K562 (cell line): ENCODE results near the gene OBP2A. TPM values are rescaled to one million over a fixed set of nuclear protein-coding genes. Genes with fewer than 3 reads are reported as not detected.

ENCODE experiments used
- ATAC-seq: fragments of 200-7000 bp; cut with Tn5 transposase; 3 replicates; pipeline ENCODE4 v1.9.1; 2020; ENCODE audit warnings: moderate library complexity
- BruUV-seq: library from RNA; stranded (reverse); fragments of 400-500 nt; replicated peaks from 2 replicates; lab custom pipeline; 2021; lab: Mats Ljungman, UMichigan
- CTCF ChIA-PET: fragments of 300-600 bp; formaldehyde crosslinking; extraction: SDS; loops from one replicate; lab custom pipeline; 2021; ENCODE audit warnings: low intra/inter-chr PET ratio; lab: Yijun Ruan, JAX
- POLR2A ChIA-PET: fragments of 300-600, 350-650 bp; sonication (Branson Sonifier 250); formaldehyde crosslinking; extraction: SDS; loops from one replicate; lab custom pipeline; 2021; ENCODE audit warnings: antibody characterized with exemption, inconsistent platforms; lab: Yijun Ruan, JAX
- DNase-seq, 4 experiments: peaks; one replicate each; pipeline versions ENCODE4 v3.0.0 to v3.0.0-alpha.2; 2011 to 2018; ENCODE audit warnings: low spot score in 3 of 4, mixed read lengths in 3 of 4; ENCODE audit errors: extremely low read depth in 1 of 4
- FAIRE-seq: peaks from 2 replicates; lab custom pipeline; 2011; peaks lifted over from hg19 to GRCh38; lab: Jason Lieb, UNC
- H2AFZ ChIP-seq: 2 replicates; pipeline ENCODE4 v1.6.0; 2011; ENCODE audit warnings: low read depth, low read length, control low read depth, inconsistent platforms
- H3K27ac ChIP-seq: fragments of 200-600 bp; 3 replicates; pipeline ENCODE4 v1.8.0; 2011; ENCODE audit warnings: low read depth, mild to moderate bottlenecking, control low read depth, inconsistent platforms, low read length, moderate library complexity, mixed read lengths; ENCODE audit errors: extremely low read depth
- H3K27me3 ChIP-seq, 2 experiments: fragments of 300-600 bp in 1 of 2; 2 replicates in 1 of 2; 3 replicates in 1 of 2; pipeline versions ENCODE4 v1.6.0 to v1.8.0; 2011; ENCODE audit warnings: inconsistent platforms in 2 of 2, low read length in 2 of 2, mild to moderate bottlenecking in 1 of 2, mixed read lengths in 1 of 2, moderate library complexity in 1 of 2; ENCODE audit not compliant: control insufficient read depth in 2 of 2, insufficient read depth in 2 of 2
- H3K36me3 ChIP-seq: fragments of 300-600 bp; 3 replicates; pipeline ENCODE4 v1.8.0; 2011; ENCODE audit warnings: mild to moderate bottlenecking, low read length, inconsistent platforms; ENCODE audit not compliant: control insufficient read depth, insufficient read depth
- H3K4me1 ChIP-seq, 2 experiments: fragments of 200-600 bp in 1 of 2; replicated peaks in 1 of 2; 2 replicates in 1 of 2; 3 replicates in 1 of 2; pipeline versions ENCODE4 v1.5.1 to v1.8.0; 2011; ENCODE audit warnings: inconsistent platforms in 2 of 2, low read length in 2 of 2, mild to moderate bottlenecking in 1 of 2, mixed read lengths in 1 of 2, moderate library complexity in 1 of 2; ENCODE audit not compliant: control insufficient read depth in 2 of 2, insufficient read depth in 2 of 2
- H3K4me2 ChIP-seq: 2 replicates; pipeline ENCODE4 v1.6.1; 2011; ENCODE audit warnings: low read length, control low read depth, inconsistent platforms, mixed read lengths; ENCODE audit not compliant: insufficient read depth
- H3K4me3 ChIP-seq: fragments of 200-600 bp; sonication (generic), shearing (Covaris generic); 2 replicates; pipeline ENCODE4 v1.5.1; 2016; ENCODE audit warnings: control low read depth, inconsistent platforms
- H3K79me2 ChIP-seq: fragments of 200-600 bp; 3 replicates; pipeline ENCODE4 v1.8.0; 2011; ENCODE audit warnings: low read length, inconsistent platforms; ENCODE audit not compliant: control insufficient read depth, insufficient read depth
- H3K9ac ChIP-seq, 2 experiments: 2 replicates each; pipeline versions ENCODE4 v1.6.0 to v1.6.1; 2011; ENCODE audit warnings: low read depth in 2 of 2, low read length in 2 of 2, control low read depth in 1 of 2, inconsistent platforms in 1 of 2, mild to moderate bottlenecking in 1 of 2, mixed read lengths in 1 of 2; ENCODE audit not compliant: insufficient read depth in 1 of 2
- H3K9me1 ChIP-seq: one replicate; pipeline ENCODE4 v1.6.0; 2011; ENCODE audit warnings: inconsistent platforms, mild to moderate bottlenecking, low read length, moderate library complexity; ENCODE audit not compliant: control insufficient read depth, insufficient read depth
- H3K9me3 ChIP-seq: replicated peaks from 2 replicates; pipeline ENCODE4 v1.5.1; 2011; ENCODE audit warnings: low read depth, low read length, inconsistent platforms; ENCODE audit not compliant: control insufficient read depth, insufficient read depth
- H4K20me1 ChIP-seq: replicated peaks from 2 replicates; pipeline ENCODE4 v1.6.1; 2011; ENCODE audit warnings: low read length, inconsistent platforms, mixed read lengths; ENCODE audit not compliant: control insufficient read depth, insufficient read depth
- ARHGAP35 ChIP-seq: fragments of 450-650 bp; IDR thresholded peaks from 2 replicates; pipeline ENCODE4 v1.6.1; 2018; ENCODE audit not compliant: partially characterized antibody
- C11orf30 ChIP-seq: fragments of 450-650 bp; IDR thresholded peaks from 2 replicates; pipeline ENCODE4 v1.6.1; 2016; ENCODE audit warnings: low read depth, mild to moderate bottlenecking
- COPS2 ChIP-seq: fragments of 450-650 bp; conservative IDR thresholded peaks from 2 replicates; pipeline ENCODE4 v1.6.1; 2016; ENCODE audit warnings: mild to moderate bottlenecking, moderate library complexity
- CREM ChIP-seq: IDR thresholded peaks from 2 replicates; pipeline ENCODE4 v1.6.1; 2014; ENCODE audit warnings: antibody characterized with exemption, low read depth
- FOSL1 ChIP-seq: fragments of 200-800 bp; sonication (Bioruptor generic); conservative IDR thresholded peaks from 2 replicates; pipeline ENCODE4 v1.6.1; 2016; ENCODE audit warnings: missing genetic modification characterization, missing compliant biosample characterization
- GABPA ChIP-seq: fragments of 200-800 bp; sonication (Bioruptor generic); conservative IDR thresholded peaks from 2 replicates; pipeline ENCODE4 v1.6.1; 2016; ENCODE audit warnings: low read depth, missing genetic modification characterization, missing compliant biosample characterization
- TEAD4 ChIP-seq, 2 experiments: sonication (generic) in 1 of 2; formaldehyde crosslinking in 1 of 2; IDR thresholded peaks; 2 replicates each; pipeline versions ENCODE4 v1.6.1 to v1.8.0; 2012 to 2022; ENCODE audit warnings: borderline replicate concordance in 1 of 2, inconsistent platforms in 1 of 2, low read length in 1 of 2, mild to moderate bottlenecking in 1 of 2, missing genetic modification reagents in 1 of 2
- ZNF212 ChIP-seq: fragments of 450-650 bp; formaldehyde crosslinking; IDR thresholded peaks from 2 replicates; pipeline ENCODE4 v1.4.0; 2020; ENCODE audit warnings: mild to moderate bottlenecking
- WGBS: fragments of 100-300 bp; shearing (Covaris generic); methylation state at CpG from one replicate; pipeline ENCODE4 v1.1.6; 2016; ENCODE audit warnings: low coverage, mixed read lengths; ENCODE audit not compliant: insufficient coverage; ENCODE audit errors: missing lambda C conversion rate; 5-methylcytosine and 5-hydroxymethylcytosine counted together
- in situ Hi-C: fragments of 300-500 bp; cut with MboI; formaldehyde crosslinking; loops from 4 replicates; pipeline ENCODE4 v1.15.0; 2018; ENCODE audit warnings: inconsistent platforms, mixed read lengths
- intact Hi-C: fragments of 100-400 bp; cut with micrococcal nuclease; formaldehyde crosslinking; loops from 2 replicates; pipeline ENCODE4 v1.14.2; 2022
- polyA plus RNA-seq, 8 experiments: library from polyadenylated mRNA; depleted of rRNA in 4 of 8; stranded (reverse) in 5 of 8; unstranded in 3 of 8; fragments of >200 nt; fragmentation: Nextera tagmentation in 2 of 8; fragmentation: Illumina TruSeq in 1 of 8; extraction: Ambion mirVana in 2 of 8; extraction: Trizol in 1 of 8; gene quantifications; 2 replicates each; pipeline versions ENCODE4 v1.2.1 to v1.2.3, GENCODE V29; 2011 to 2014; ENCODE audit warnings: inconsistent platforms in 1 of 8, missing spikeins in 1 of 8
- total RNA-seq, 7 experiments: library from RNA; depleted of rRNA in 6 of 7; stranded (reverse); fragments of >200 nt in 6 of 7; fragmentation: Illumina TruSeq in 2 of 7; extraction: Trizol in 2 of 7; gene quantifications; 2 replicates each; pipeline versions ENCODE4 v1.2.1 to v1.2.3, GENCODE V29; 2011 to 2021; ENCODE audit warnings: low replicate concordance in 1 of 7

OBP2A gene
- total and polyA plus RNA-seq, 9 of the 15 experiments (the other 6 are each of a cell fraction or from before 2014, with no cell fraction given), result not detected

DNA sequence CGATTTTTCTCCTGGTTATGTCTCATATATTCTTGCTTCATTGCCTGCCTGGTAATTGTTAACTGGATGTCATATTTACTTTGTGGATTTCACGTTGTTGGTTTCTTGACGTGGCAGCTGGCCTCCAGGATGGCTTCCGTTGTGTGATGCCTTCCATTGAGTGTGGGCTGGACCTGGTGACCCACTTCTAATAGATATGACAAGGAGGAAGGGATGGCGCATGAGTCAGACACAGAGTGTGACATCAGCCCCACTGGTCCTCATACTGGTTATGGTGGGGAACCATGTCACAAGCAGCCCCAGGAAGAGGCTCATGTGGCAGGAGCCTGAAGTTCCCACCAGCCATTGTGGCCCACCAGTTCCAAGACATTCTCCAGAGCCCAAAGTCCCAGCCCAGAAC lies 9.3 kb downstream of the OBP2A start (continued):
- TF ChIP-seq C11orf30 (no peak), COPS2 (no peak), FOSL1 (tag) (peak; percentile 75), TEAD4 (IDR thresholded peaks at IDR 0.05; ENCODE audit: low read length) (no peak), TEAD4 (CRISPR knock-in tag; IDR thresholded peaks at IDR 0.05; ENCODE audit: borderline replicate concordance) (no peak), GABPA (tag) (no peak), CREM (0 out of 2 replicates have a peak, but pooled peaks have one; percentile 11)

GRCh38 chr9:135555910-135556309 lies 10.0 kb downstream of the OBP2A start:
- intact Hi-C loops, result no loop called here

More at GRCh38 chr9:135555910-135556309, 10.0 kb downstream of the OBP2A start:
- DNase-seq, result no peak
- WGBS, result 31% methylated on average over 15 of the region's 16 CpGs
- H3K4me1 ChIP-seq, result peaks cover 5 to 13% of the 10 kb centered on the region in 2 experiments; a peak in 3 of 5 replicates
- ATAC-seq, result no peak
- BruUV-seq, result no TSS peak
- H3K4me3 ChIP-seq, result no peak overlapping the region
- POLR2A ChIA-PET, result interaction anchor here (0.6 to 1.2 kb wide), 3 partner anchors 10 to 52 kb away, joined by 3 to 4 read pairs (median 4); no protein-coding TSS in a partner anchor
- no peak overlapping the region for H3K4me2 ChIP-seq
- H3K79me2 ChIP-seq, result no peaks in the 10 kb centered on the region
- H4K20me1 ChIP-seq, result 0 out of 2 replicates have a peak, but pooled peaks cover 3% of the 10 kb centered on the region
- no peak for FAIRE-seq
- H2AFZ ChIP-seq, result peak overlapping the region; percentile 72; the same call in 1 of the 2 replicates
- peaks cover 15 to 45% of the 10 kb centered on the region in 2 experiments for H3K27me3 ChIP-seq
- TF ChIP-seq ZNF212 (no peak), ARHGAP35 (no peak)
- in situ Hi-C loops, result no loop called here
- CTCF ChIA-PET, result no interaction called here
- no peaks in the 10 kb centered on the region for H3K9me1 ChIP-seq
- no peaks in the 10 kb centered on the region for H3K9me3 ChIP-seq
- no peaks in the 10 kb centered on the region for H3K36me3 ChIP-seq
- no peak overlapping the region for H3K27ac ChIP-seq
- H3K9ac ChIP-seq, result no peak overlapping the region
